NCI-H1105 treated with DMSO at 0.1 percent for 48 hours (cell line): ENCODE data around the gene PABPC1L.

ENCODE experiments used
- DNase-seq: peaks from one replicate; lab custom pipeline; 2025; lab: John Stamatoyannopoulos, UW

PABPC1L gene

DNA sequence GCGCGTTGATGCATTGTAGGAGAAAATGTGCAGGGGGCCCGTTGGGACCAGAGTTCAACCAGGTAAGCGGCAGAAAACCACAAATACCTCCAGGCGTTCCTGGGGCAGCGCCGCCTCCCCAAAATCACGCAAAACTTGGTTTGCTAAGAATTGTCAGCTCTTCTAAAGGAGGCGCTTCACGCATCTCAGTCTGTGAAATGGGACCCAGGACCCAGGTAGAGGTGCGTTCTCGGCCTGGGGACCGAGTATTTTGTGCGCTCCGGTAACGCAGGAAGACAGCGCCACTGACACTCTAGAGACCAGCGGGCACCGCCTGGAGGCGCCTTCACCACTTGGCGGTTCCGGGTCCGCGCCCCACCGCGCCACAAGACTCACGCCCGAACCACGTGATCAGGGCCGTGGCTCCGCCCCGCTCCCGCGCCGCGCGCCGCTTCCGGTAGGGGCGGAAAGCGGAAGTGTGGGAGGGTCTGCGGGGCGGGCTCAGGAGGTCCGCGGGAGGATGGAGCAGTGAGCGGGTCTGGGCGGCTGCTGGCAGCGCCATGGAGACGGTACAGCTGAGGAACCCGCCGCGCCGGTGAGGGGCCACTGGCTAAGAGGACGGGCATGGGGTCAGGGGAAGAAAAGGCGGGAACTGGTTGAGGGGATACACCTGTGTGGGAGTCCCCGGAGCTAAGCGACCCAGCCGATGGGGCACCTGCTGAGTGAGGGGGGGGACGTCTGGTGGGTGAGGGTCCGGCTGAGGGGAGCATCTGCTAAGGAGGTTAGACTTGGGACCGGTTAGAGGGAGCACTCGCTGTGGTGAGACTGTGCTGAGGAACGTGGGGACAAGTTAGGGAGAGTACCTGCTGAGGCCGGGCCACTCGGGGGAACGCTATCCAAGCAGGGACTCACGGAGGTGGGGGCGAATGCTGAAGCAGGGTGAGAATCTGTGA, 56.4 kb downstream of the PABPC1L start, which contains the start of gene STK4:
Gene STK4, plus strand, starts transcription at position 483 of the 932 bp plus-strand sequence. Its CDS starts 57 bp downstream, at position 540.
- DNase-seq = peak; percentile 88

DNA sequence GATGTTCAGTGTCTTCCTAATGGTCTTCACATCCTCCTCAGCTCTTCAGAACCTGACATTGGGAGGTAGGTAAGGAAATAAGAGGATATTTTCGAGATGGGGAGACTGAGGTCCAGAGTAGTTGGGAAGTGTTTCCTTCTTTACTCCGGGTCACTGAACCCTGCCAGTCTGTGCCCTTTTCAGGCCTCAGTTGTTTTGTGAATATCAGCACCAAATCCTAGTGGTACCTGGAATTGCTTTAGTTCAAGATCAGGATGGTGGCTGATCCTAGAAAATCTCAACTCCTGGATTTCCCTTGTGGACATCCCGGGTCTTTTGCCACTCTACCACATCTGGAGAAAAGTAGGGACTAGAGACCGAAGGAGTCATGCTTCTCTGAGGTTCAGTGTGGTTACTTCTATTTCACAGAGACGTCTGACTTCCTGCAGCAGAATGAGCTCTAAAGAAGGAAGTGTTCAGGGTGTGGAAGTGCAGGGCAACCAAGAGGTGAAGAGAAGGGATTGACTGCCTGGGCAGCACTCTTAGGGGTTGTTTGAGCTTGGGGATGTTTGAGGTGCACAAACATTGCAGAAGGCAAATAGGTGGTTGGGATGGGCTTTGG, 57.4 kb downstream of the PABPC1L start:
- no peak for DNase-seq

DNA sequence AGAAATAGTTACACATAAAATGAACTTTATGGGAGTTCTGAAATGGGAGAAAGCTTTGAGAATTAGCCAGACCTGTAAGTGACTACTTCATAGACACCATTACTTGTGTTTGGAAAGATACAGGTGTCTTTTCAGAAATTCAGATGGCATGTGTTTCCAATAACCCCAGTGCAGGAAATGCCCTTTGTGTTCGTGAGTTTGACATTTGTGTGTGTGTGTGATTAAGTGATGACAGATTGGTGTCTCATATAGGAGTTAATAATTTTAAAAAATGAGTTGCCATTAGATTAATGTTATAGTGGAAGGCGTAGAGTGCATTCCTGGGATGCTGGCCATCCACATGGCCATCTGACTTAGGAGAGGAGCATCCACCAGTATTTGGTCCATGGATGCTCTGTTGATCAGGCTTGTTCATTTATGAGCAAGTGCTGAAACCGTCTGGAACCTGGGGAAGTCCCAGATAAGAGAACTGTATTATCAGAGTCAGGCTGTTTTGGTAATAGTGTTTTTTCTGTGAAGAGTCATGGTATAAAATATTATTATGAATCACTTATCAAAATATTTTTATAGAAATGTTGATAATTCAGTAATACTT, 59.5 kb downstream of the PABPC1L start:
- DNase-seq = no peak

DNA sequence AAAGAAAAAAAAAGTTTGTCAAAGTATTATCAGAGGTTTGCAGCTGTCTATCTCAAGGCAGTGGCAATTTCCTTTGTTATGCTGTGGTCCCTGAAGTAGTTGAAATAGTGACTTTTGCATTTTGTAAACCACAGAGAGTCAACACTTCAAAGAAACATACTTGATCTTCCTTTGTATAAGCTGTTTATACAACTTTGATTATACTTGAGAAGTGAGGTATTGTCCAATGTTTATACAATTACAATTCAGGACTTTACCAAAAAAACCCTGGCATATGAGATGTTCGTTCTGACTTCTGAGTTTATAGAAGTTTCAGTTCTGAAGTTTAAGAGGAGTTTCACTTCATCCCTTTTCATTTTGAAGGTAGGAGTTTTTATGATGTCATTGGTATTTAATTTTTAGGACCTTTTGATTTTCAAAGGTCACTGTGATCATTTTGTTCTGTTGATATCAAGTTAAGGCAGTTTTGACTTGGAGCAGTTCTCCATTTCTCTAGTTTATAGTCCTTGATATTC, 60.4 kb downstream of the PABPC1L start:
- no peak for DNase-seq

DNA sequence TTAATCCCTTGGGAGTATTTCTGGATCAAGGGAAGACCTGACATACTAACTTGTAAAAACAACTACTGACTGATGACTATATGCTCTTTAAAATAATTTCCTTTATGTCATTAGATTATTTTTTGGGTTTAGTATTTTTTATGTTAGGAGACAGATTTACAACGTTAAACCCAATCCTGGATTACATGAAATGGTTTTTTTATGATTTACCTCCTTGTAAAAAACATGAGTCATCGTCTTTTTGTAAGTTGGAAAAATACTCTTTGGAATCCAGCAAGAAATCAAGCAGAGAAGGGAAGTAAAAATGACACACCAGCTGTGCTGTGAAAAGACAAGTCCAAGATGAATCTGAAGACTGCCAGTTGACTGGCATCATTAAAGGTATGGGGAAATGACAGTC, 63.2 kb downstream of the PABPC1L start:
- DNase-seq = no peak

DNA sequence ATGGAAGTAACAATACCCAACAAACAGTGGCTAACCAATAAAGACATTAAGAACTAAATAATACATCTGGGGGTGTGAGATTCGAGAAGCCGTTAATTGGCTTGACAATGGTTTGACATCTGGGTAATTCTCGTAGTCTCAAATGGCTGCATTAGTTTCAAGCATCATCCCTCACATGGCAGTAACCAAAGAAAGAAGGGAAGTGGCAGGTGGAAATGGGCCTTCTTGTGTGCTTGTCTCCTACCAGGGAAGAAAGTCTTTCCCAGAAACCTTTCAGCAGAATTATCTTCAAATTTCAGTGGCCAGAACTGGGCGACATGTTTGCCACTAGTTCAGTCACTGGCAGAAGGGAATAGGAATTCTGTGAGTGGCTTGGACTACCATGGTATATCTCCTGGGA, 66.8 kb downstream of the PABPC1L start:
- no peak for DNase-seq

DNA sequence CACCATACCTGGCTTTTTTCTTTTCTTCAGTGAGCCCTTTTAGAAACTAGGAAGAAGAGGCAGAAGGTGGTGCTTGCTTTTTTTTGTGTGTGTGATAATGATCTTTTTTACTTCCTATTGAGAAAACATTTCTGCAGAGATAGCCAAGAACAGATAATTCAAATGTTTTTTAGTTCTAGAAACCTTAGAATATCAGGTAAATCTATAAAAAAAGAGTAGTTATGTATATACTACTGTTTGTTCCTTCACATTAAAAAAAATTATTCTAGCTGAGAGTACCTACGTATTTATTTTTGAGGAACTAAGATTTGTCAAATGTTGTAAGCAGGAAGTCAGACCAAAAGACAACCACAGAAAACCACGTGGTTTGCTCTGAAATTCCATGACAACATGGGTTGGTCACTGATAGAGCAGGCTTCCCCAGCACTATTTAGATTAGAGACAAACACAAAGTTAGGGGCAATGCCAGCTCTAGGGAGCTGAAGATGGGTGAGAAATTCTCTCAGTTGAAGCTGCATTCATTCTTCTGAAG, 69.3 kb downstream of the PABPC1L start:
- no peak for DNase-seq

DNA sequence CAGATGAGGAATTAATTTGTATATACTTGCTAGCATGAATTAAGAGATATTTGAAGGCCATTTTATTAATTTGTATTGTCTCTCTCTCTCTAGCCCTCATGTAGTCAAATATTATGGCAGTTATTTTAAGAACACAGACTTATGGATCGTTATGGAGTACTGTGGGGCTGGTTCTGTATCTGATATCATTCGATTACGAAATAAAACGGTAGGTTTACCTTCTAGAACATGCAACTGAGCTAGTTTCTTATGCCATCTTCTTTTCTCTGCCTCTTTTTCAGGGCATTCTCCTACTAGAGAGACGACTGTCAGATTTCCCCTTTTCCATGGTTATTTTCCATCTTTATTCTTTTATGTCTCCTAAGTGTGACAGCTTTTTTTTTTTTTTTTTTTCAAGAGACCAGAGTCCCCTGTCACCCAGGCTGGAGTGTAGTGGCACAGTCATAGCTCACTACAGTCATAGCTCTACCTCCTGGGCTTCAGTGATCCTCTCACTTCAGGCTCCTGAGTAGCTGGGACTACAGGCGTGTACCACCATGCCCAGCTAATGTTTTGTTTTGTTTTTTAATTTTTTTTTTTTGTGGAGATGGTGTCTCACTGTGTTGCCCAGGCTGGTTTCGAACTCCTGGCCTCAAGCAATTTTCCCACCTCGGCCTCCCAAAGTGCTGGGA, 72.0 kb downstream of the PABPC1L start:
- no peak for DNase-seq

DNA sequence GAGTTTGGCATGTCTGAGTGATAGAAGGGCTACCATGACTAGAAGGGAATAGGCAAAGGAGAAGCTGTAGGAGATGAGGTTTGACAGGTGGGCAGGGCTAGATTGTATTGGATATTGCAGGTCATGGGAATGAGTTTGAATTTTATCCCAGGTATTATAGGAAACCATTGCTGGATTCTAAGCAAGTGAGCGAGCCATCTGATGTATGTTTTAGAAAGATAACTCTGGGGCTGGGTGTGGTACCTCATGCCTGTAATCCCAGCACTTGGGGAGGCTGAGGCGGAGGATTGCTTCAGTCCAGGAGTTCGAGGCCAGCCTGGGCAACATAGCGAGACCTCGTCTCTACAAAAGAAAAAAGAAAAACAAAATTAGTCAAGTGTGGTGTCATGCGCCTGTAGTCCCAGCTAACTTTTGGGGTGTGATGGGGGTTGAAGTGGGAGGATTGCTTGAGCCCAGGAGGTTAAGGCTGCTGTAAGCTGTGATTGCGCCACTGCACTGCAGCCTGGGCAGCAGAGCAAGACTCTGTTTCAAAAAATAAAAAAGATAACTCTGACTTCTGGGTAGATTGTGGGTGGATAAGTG, 73.3 kb downstream of the PABPC1L start:
- DNase-seq = no peak

DNA sequence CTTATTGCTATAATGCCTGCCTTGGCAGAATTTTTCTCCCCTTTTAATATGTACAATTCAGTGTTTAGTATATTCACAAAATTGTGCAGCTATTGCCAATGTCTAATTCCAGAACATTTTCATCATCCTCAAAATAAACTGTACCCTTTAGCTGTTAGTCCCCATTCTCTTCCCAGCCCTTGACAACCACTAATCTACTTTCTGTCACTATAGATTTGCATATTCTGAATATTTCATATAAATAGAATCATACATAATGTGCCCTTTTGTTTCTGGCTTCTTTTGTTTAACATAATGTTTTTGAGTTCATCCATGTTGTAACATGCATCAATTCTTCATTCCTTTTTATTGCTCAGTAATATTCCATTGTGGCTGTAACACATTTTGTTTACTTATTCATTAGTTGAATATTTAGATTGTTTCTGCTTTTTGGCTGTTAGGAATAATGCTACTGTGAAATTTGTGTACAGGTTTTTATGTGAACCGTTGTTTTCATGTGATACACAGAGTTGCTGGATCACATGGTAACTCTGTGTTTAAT, 78.8 kb downstream of the PABPC1L start:
- no peak for DNase-seq
